Tibial nerve (tissue), 4 donors: ENCODE results near the gene CLK2. TPM values are rescaled to one million over a fixed set of nuclear protein-coding genes. Genes with fewer than 3 reads are reported as not detected.
"Not testable (repeated sequence)": the region's sequence is repeated elsewhere in the genome, so short reads cannot be mapped to it uniquely, and the experiment has no call there.

Source experiments
- DNase-seq, 2 donors: peaks; one replicate each; pipeline ENCODE4 v3.0.0-alpha.2; 2019; ENCODE audit warnings: low spot score in 2 of 2
- H3K27ac ChIP-seq, 4 donors: fragments of 200-600 bp; sonication (generic) in 3 of 4; one replicate each; pipeline ENCODE4 v1.5.1; 2017 to 2019; ENCODE audit warnings: mild to moderate bottlenecking in 1 of 4
- H3K27me3 ChIP-seq, 2 donors: fragments of 200-600 bp; sonication (generic) in 1 of 2; one replicate each; pipeline versions ENCODE4 v1.5.1 to v1.6.0; 2017 to 2019
- H3K36me3 ChIP-seq, 3 donors: fragments of 200-600 bp; sonication (generic); one replicate each; pipeline ENCODE4 v1.5.1; 2018 to 2019
- H3K4me1 ChIP-seq, 4 donors: fragments of 200-600 bp; sonication (generic) in 3 of 4; one replicate each; pipeline ENCODE4 v1.5.1; 2017 to 2019
- H3K4me3 ChIP-seq, 4 donors: fragments of 200-600 bp; sonication (generic) in 3 of 4; one replicate each; pipeline ENCODE4 v1.5.1; 2017 to 2019; ENCODE audit warnings: mild to moderate bottlenecking in 1 of 4, moderate library complexity in 1 of 4
- H3K9me3 ChIP-seq, 4 donors: fragments of 200-600 bp; sonication (generic) in 3 of 4; one replicate each; pipeline ENCODE4 v1.5.1; 2017 to 2019
- EP300 ChIP-seq, 2 donors: sonication (generic); formaldehyde crosslinking; IDR thresholded peaks; one replicate each; pipeline ENCODE4 v1.6.1; 2017; ENCODE audit warnings: antibody characterized with exemption in 2 of 2, mild to moderate bottlenecking in 1 of 2
- POLR2A ChIP-seq, 2 donors: fragments of 450-650 bp; IDR thresholded peaks; one replicate each; pipeline ENCODE4 v1.6.1; 2017; ENCODE audit warnings: antibody characterized with exemption in 2 of 2, mild to moderate bottlenecking in 2 of 2, moderate library complexity in 2 of 2
- WGBS, 2 donors: methylation state at CpG; one replicate each; pipeline ENCODE4 v1.1.5; 2018; 5-methylcytosine and 5-hydroxymethylcytosine counted together
- total RNA-seq, 4 donors: library from RNA; depleted of rRNA; stranded (reverse); fragments of >200 nt; gene quantifications; one replicate each; pipeline ENCODE4 v1.1.0, GENCODE V29; 2016
- TF ChIP-seq, protein P1 (sequence below), 5 experiments: fragments of 200-600 bp in 3 of 5; fragments of 450-650 bp in 2 of 5; sonication (generic) in 3 of 5; IDR thresholded peaks; one replicate each; pipeline ENCODE4 v1.5.1; 2016 to 2019; ENCODE audit warnings: antibody characterized with exemption in 5 of 5, mild to moderate bottlenecking in 3 of 5, moderate library complexity in 2 of 5

Gene CLK2
- total RNA-seq, 4 donors from 2014 or later = 41.0 to 70.6 (median 52.3) TPM

DNA sequence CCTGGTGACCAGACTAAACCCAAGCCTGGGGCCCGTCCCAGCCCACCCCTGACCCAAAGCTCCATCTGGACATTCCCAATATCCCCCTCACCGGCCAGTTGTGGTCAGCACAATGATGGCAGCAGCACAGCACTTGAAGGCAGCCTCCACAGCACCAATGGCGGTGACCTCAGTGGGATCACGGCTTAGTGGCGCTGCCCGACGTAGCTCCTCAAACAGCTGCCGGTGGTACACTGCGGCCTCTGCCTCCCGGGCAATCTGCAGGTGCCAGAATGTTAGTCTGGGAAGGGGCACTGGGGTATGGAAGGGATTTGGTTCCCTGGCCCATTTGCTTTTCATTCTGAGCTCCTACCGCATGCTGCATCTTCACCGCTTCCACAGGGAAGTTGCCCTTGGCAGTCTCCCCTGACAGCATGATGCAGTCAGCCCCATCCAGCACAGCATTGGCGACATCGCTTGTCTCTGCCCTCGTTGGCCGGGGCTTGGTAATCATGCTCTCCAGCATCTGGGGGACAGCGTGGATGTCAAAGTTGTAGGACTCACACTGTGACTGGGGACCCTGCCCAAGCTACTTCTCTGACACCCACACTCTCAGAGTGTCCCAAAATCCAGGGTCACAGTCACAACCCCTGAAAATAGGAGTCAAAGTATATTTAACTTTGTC is 19.9 kb upstream of the CLK2 start:
- Histone ChIP-seq H3K9me3 (no peaks in the 10 kb centered on the region), H3K4me1 (peaks cover 0 to 10% (median 3%) of the 10 kb centered on the region in 4 donors), H3K27me3 (peaks cover 0 to 31% of the 10 kb centered on the region in 2 donors), H3K36me3 (peaks cover 0 to 12% (median 0%) of the 10 kb centered on the region in 3 donors), H3K27ac (no peak overlapping the region), H3K4me3 (no peak overlapping the region)
- DNase-seq = no peak
- WGBS, 2 donors = 82 to 87% methylated on average over 15 to 17 of the region's 17 CpGs
- TF ChIP-seq EP300 (IDR thresholded peaks at IDR 0.05) (no peak), POLR2A (IDR thresholded peaks at IDR 0.05) (no peak)
- TF ChIP-seq, protein P1, sequence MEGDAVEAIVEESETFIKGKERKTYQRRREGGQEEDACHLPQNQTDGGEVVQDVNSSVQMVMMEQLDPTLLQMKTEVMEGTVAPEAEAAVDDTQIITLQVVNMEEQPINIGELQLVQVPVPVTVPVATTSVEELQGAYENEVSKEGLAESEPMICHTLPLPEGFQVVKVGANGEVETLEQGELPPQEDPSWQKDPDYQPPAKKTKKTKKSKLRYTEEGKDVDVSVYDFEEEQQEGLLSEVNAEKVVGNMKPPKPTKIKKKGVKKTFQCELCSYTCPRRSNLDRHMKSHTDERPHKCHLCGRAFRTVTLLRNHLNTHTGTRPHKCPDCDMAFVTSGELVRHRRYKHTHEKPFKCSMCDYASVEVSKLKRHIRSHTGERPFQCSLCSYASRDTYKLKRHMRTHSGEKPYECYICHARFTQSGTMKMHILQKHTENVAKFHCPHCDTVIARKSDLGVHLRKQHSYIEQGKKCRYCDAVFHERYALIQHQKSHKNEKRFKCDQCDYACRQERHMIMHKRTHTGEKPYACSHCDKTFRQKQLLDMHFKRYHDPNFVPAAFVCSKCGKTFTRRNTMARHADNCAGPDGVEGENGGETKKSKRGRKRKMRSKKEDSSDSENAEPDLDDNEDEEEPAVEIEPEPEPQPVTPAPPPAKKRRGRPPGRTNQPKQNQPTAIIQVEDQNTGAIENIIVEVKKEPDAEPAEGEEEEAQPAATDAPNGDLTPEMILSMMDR (IDR thresholded peaks at IDR 0.05) = no peak

- peaks cover 0 to 17% of the 10 kb centered on the region in 2 donors for H3K27me3 ChIP-seq
- WGBS, 2 donors = 80 to 85% methylated on average over 10 of the region's 10 CpGs
- not testable (repeated sequence) for H3K4me3 ChIP-seq, H3K27ac ChIP-seq, H3K9me3 ChIP-seq, DNase-seq
- peaks cover 0 to 10% (median 3%) of the 10 kb centered on the region in 4 donors for H3K4me1 ChIP-seq
- peaks cover 0 to 23% (median 0%) of the 10 kb centered on the region in 3 donors for H3K36me3 ChIP-seq
These were observed 17.7 kb upstream of the CLK2 start for GRCh38 chr1:155291006-155291405.

GRCh38 chr1:155287987-155288543 is 14.8 kb upstream of the CLK2 start:
- no peaks in the 10 kb centered on the region for H3K9me3 ChIP-seq
- DNase-seq = no peak
- no peaks in the 10 kb centered on the region for H3K4me1 ChIP-seq
- H3K4me3 ChIP-seq = no peak overlapping the region
- WGBS, 2 donors = 85 to 90% methylated on average over 18 to 21 of the region's 21 CpGs
- H3K36me3 ChIP-seq = peaks cover 0 to 45% (median 0%) of the 10 kb centered on the region in 3 donors
- H3K27me3 ChIP-seq = no peaks in the 10 kb centered on the region
- H3K27ac ChIP-seq = no peak overlapping the region
- TF ChIP-seq POLR2A (IDR thresholded peaks at IDR 0.05) (no peak), EP300 (IDR thresholded peaks at IDR 0.05) (no peak)
- TF ChIP-seq, protein P1 (IDR thresholded peaks at IDR 0.05) = no peak

GRCh38 chr1:155286544-155286943 is 13.2 kb upstream of the CLK2 start:
- 93 to 98% methylated on average over 2 of the region's 2 CpGs for WGBS, 2 donors
- DNase-seq = no peak
- Histone ChIP-seq H3K27ac (no peak overlapping the region), H3K4me3 (no peak overlapping the region), H3K4me1 (no peaks in the 10 kb centered on the region), H3K9me3 (no peaks in the 10 kb centered on the region), H3K36me3 (peaks cover 0 to 51% (median 0%) of the 10 kb centered on the region in 3 donors), H3K27me3 (no peaks in the 10 kb centered on the region)
- no peak for TF ChIP-seq EP300 (IDR thresholded peaks at IDR 0.05)
- no peak for TF ChIP-seq POLR2A (IDR thresholded peaks at IDR 0.05)
- TF ChIP-seq, protein P1 (IDR thresholded peaks at IDR 0.05) = no peak

GRCh38 chr1:155285631-155286044 is 12.3 kb upstream of the CLK2 start:
- Histone ChIP-seq H3K27ac (no peak overlapping the region), H3K4me1 (no peaks in the 10 kb centered on the region), H3K36me3 (peaks cover 0 to 51% (median 0%) of the 10 kb centered on the region in 3 donors), H3K4me3 (no peak overlapping the region), H3K9me3 (no peaks in the 10 kb centered on the region), H3K27me3 (no peaks in the 10 kb centered on the region)
- no peak for DNase-seq
- TF ChIP-seq, protein P1 (IDR thresholded peaks at IDR 0.05) = no peak
- TF ChIP-seq EP300 (IDR thresholded peaks at IDR 0.05) = no peak
- 86 to 93% methylated on average over 14 to 18 of the region's 18 CpGs for WGBS, 2 donors
